Activated CD4-positive, alpha-beta T cell treated with anti-CD3 and anti-CD28 coated beads, Interleukin-2, amount 10 ng/mL, durations not matched to agents 24 days and 14 days (primary cell): ENCODE measurements around the gene ZNF764. TPM values are rescaled to one million over a fixed set of nuclear protein-coding genes. Genes with fewer than 3 reads are reported as not detected.

ENCODE experiments used
- DNase-seq: peaks from one replicate; pipeline ENCODE4 v3.0.0; 2022
- H3K27ac Mint-ChIP-seq: one replicate; pipeline ENCODE4 v1.8.0; 2022; ENCODE audit warnings: mild to moderate bottlenecking, mixed read lengths
- H3K27me3 Mint-ChIP-seq: one replicate; pipeline ENCODE4 v1.8.0; 2022; ENCODE audit warnings: mixed read lengths
- H3K36me3 Mint-ChIP-seq: one replicate; pipeline ENCODE4 v1.8.0; 2022; ENCODE audit warnings: low read depth, mild to moderate bottlenecking, mixed read lengths
- H3K4me1 Mint-ChIP-seq: one replicate; pipeline ENCODE4 v1.8.0; 2021; ENCODE audit warnings: mixed read lengths
- H3K4me3 Mint-ChIP-seq: one replicate; pipeline ENCODE4 v1.8.0; 2022; ENCODE audit warnings: mild to moderate bottlenecking, moderate library complexity, mixed read lengths
- H3K9me3 Mint-ChIP-seq: one replicate; pipeline ENCODE4 v1.8.0; 2021; ENCODE audit warnings: mixed read lengths
- intact Hi-C: fragments of 100-400 bp; cut with micrococcal nuclease; formaldehyde crosslinking; loops from one replicate; pipeline ENCODE4 v1.15.1; 2023
- total RNA-seq: library from RNA; stranded (reverse); gene quantifications from 2 replicates; pipeline ENCODE4 v1.2.3, GENCODE V29; 2022

ZNF764 gene
- total RNA-seq, 1 donor from 2014 or later, result 14.9 TPM

DNA sequence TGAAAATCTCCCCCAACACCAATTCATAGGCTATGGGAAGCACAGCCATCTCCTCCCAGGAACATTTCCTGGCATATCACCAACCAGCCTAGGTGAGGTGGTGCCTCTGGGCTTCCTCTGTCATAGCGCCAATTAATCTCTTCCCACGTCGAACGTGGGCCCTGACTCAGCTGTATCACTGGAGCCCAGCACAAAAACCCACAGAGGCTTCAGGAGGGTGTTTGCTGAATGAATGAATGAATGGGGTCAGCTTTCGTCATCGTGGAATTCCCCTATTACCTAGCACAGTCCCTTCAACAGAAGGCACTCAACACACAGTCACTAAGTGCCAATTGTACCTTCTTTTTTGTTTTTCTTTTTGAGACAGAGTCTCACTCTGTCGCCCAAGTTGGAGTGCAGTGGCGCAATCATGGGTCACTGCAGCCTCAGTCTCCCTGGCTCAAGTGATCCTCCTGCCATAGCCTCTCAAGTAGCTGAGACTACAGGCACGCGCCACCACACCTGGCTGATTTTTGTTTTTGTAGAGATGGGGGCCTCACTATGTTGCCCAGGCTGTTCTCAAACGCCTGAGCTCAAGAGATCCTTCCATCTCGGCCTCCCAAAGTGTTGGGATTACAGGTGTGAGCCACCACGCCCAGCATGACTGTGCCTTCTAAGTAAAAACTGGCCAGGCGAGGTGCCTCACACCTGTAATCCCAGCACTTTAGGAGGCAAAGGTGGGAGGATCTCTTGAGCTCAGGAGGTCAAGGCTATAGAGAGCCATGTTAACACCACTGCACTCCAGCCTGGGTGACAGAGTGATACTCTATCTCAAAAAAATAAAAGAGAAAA, 9.2 kb upstream of the ZNF764 start:
- Mint-ChIP-seq H3K4me3 (peak overlapping the region; percentile 80), H3K27ac (peak overlapping the region; percentile 98), H3K9me3 (no peaks in the 10 kb centered on the region), H3K27me3 (no peaks in the 10 kb centered on the region), H3K4me1 (peaks cover 39% of the 10 kb centered on the region), H3K36me3 (peaks cover 3% of the 10 kb centered on the region)
- intact Hi-C loops, result loop anchor here (5.0 kb wide), 1 partner anchor 95 kb away; the partner anchor contains the start of gene ITGAL
- DNase-seq, result peak; percentile 86

DNA sequence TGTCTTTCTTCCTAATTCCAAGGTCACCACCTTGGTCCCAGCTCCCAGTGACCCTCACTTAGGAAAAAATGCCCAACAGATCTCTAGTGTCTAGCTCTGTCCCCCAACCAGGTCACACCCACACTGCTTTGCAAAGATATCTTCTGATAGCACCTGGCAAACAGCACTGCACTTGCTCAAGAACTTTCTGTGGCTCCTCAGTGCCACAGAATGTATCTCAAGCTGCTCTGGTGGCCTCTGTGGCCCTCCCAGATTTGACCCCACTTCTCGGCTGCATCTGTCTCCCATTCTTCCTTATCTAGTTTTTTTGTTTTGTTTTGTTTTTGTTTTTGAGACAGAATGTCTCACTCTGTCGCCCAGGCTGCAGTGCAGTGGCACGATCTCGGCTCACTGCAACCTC, 8.4 kb upstream of the ZNF764 start:
- Mint-ChIP-seq H3K4me1 (peaks cover 37% of the 10 kb centered on the region), H3K27ac (peak overlapping the region; percentile 3)

DNA sequence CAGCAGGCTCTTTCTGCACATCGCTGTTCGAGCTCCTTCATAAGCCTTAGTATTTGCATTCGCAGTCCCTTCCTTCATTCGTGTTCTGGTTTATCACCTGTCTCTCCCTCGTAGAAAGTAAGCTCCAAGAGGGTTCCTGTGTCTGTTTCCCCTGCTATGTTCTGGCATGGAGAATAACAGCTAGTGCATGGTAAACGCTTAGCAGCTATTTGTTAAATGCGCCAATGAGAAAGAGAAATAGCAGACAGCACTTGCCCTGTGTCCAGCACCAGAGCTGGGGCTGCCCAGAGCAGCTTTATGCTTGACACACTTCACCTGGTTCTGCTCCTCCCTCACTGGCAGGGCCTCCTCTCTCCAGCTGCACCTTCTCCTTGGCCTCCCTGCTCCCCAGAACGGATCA, 7.8 kb upstream of the ZNF764 start:
- Mint-ChIP-seq H3K27ac (peak overlapping the region; percentile 3), H3K4me1 (peaks cover 39% of the 10 kb centered on the region), H3K27me3 (no peaks in the 10 kb centered on the region), H3K4me3 (no peak overlapping the region), H3K9me3 (no peaks in the 10 kb centered on the region), H3K36me3 (no peaks in the 10 kb centered on the region)
- intact Hi-C loops, result loop anchor here (5.0 kb wide), 1 partner anchor 94 kb away; the partner anchor contains the start of gene ITGAL
- no peak for DNase-seq

More for the DNA sequence above, 8.4 kb upstream of the ZNF764 start:
- intact Hi-C loops, result loop anchor here (5.0 kb wide), 1 partner anchor 94 kb away; the partner anchor contains the start of gene ITGAL
- Mint-ChIP-seq H3K36me3 (no peaks in the 10 kb centered on the region), H3K9me3 (no peaks in the 10 kb centered on the region), H3K4me3 (no peak overlapping the region), H3K27me3 (no peaks in the 10 kb centered on the region)
- DNase-seq, result no peak

GRCh38 chr16:30565526-30565925, 7.4 kb upstream of the ZNF764 start:
- Mint-ChIP-seq H3K4me3 (no peak overlapping the region), H3K36me3 (no peaks in the 10 kb centered on the region), H3K9me3 (no peaks in the 10 kb centered on the region), H3K4me1 (peaks cover 37% of the 10 kb centered on the region), H3K27me3 (no peaks in the 10 kb centered on the region), H3K27ac (no peak overlapping the region)
- intact Hi-C loops, result loop anchor here (5.0 kb wide), 1 partner anchor 93 kb away; the partner anchor contains the start of gene ITGAL
- no peak for DNase-seq

GRCh38 chr16:30562021-30562420, 3.8 kb upstream of the ZNF764 start:
- Mint-ChIP-seq H3K27ac (peak overlapping the region; percentile 90), H3K9me3 (no peaks in the 10 kb centered on the region), H3K4me1 (peaks cover 32% of the 10 kb centered on the region), H3K4me3 (peak overlapping the region; percentile 85), H3K36me3 (peaks cover 2% of the 10 kb centered on the region), H3K27me3 (no peaks in the 10 kb centered on the region)
- no peak for DNase-seq
- intact Hi-C loops, result no loop called here

GRCh38 chr16:30561089-30561816, 3.1 kb upstream of the ZNF764 start:
- no peaks in the 10 kb centered on the region for H3K27me3 Mint-ChIP-seq
- peak; percentile 78 for DNase-seq

DNA sequence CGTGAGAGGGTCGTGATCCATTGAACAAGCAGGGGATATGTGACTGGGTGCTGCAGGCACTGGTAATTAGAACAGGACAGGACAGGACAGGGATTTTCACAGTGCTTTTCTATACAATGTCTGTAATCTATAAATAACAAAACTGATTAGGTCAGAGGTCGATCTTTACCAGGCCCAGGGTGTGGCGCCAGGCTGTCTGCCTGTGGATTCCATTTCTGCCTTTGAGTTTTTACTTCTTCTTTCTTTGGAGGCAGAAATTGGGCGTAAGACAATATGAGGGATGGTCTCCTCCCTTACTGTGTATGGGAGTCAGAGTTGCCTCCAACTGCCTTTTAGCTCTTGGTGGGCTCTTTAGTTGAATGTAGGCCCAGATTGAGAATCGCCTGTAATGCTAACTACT, 1.5 kb upstream of the ZNF764 start:
- H3K4me1 Mint-ChIP-seq, result peaks cover 27% of the 10 kb centered on the region
- H3K27me3 Mint-ChIP-seq, result no peaks in the 10 kb centered on the region
- H3K36me3 Mint-ChIP-seq, result peaks cover 7% of the 10 kb centered on the region
- no peak for DNase-seq
- H3K4me3 Mint-ChIP-seq, result peak overlapping the region; percentile 45
- H3K27ac Mint-ChIP-seq, result peak overlapping the region; percentile 79
- no peaks in the 10 kb centered on the region for H3K9me3 Mint-ChIP-seq
- intact Hi-C loops, result no loop called here

More at GRCh38 chr16:30561089-30561816, 3.1 kb upstream of the ZNF764 start:
- H3K27ac Mint-ChIP-seq, result peak overlapping the region; percentile 90
- peaks cover 27% of the 10 kb centered on the region for H3K4me1 Mint-ChIP-seq
- H3K9me3 Mint-ChIP-seq, result no peaks in the 10 kb centered on the region
- peak overlapping the region; percentile 85 for H3K4me3 Mint-ChIP-seq
- peaks cover 4% of the 10 kb centered on the region for H3K36me3 Mint-ChIP-seq
- intact Hi-C loops, result no loop called here

GRCh38 chr16:30558789-30559377, 709 bp upstream of the ZNF764 start:
- Mint-ChIP-seq H3K36me3 (peaks cover 14% of the 10 kb centered on the region), H3K9me3 (no peaks in the 10 kb centered on the region), H3K4me3 (peak overlapping the region; percentile 91), H3K27me3 (no peaks in the 10 kb centered on the region), H3K4me1 (peaks cover 34% of the 10 kb centered on the region), H3K27ac (peak overlapping the region; percentile 91)
- DNase-seq, result no peak
- intact Hi-C loops, result loop anchor here (1.0 kb wide), 4 partner anchors 12 to 99 kb away; partner anchors contain the start of genes FBRS, ZNF688 and ZNF785

DNA sequence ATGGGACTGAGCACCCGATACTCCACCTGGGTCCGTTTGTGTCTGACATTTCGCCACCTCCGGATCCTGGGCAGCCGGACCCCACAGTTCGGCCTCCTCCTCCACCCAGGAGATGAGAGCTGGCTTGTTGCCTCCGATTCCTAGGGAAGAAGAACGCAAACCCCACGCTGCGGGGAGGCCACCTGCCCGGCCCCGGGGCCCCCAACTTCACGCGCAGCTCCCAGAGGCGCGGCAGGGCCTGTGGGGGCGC, 542 bp downstream of the ZNF764 start:
- H3K27ac Mint-ChIP-seq, result peak overlapping the region; percentile 91
- no peak for DNase-seq
- H3K36me3 Mint-ChIP-seq, result peaks cover 24% of the 10 kb centered on the region
- H3K4me3 Mint-ChIP-seq, result peak overlapping the region; percentile 91
- intact Hi-C loops, result no loop called here
- peaks cover 46% of the 10 kb centered on the region for H3K4me1 Mint-ChIP-seq
- no peaks in the 10 kb centered on the region for H3K9me3 Mint-ChIP-seq
- no peaks in the 10 kb centered on the region for H3K27me3 Mint-ChIP-seq

GRCh38 chr16:30556125-30556473, 2.1 kb downstream of the ZNF764 start:
- Mint-ChIP-seq H3K27me3 (no peaks in the 10 kb centered on the region), H3K9me3 (no peaks in the 10 kb centered on the region), H3K4me1 (peaks cover 55% of the 10 kb centered on the region), H3K36me3 (peaks cover 30% of the 10 kb centered on the region), H3K4me3 (peak overlapping the region; percentile 91), H3K27ac (peak overlapping the region; percentile 69)
- intact Hi-C loops, result no loop called here
- no peak for DNase-seq

- Mint-ChIP-seq H3K27me3 (no peaks in the 10 kb centered on the region), H3K4me3 (peak overlapping the region; percentile 91), H3K9me3 (no peaks in the 10 kb centered on the region), H3K36me3 (peaks cover 30% of the 10 kb centered on the region), H3K4me1 (peaks cover 56% of the 10 kb centered on the region), H3K27ac (peak overlapping the region; percentile 69)
- intact Hi-C loops, result no loop called here
- DNase-seq, result no peak
These were observed 2.7 kb downstream of the ZNF764 start for GRCh38 chr16:30555315-30556124.

DNA sequence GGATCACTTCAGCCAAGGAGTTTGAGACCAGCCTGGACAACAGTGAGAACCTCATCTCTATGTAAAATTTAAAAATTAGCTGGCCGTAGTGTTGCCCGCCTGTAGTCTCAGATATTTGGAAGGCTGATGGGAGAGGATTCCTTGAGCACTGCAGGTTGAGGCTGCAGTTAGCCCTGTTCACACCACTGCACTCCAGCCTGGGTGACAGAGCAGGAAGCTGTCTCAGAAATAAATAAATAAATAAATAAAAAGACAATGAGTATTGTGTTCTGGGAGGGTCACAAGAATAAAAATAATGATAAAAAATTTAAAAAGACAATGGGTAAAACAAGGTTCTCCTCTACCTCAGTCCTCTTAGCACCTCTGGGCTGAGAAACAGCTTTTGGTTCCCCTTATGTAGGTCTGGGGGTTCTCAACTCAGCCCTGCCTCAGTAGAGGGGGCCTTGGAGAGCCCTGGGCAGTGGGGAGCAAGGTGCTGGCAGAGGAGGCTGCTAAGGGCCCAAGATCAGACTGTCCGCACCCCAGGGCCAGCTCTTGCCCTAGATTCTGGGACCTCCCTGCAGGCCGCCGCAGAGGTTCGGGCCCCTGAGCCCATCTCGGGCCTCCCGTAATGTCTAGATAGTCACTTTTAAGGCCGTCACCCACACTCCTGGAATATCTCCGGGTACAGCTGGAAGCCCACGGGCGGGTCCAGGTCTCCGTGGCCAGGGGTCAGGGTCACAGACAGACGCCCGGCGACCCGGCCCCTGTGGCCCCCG, 3.4 kb downstream of the ZNF764 start:
- no peak overlapping the region for H3K4me3 Mint-ChIP-seq
- no peak for DNase-seq
- H3K9me3 Mint-ChIP-seq, result no peaks in the 10 kb centered on the region
- peaks cover 56% of the 10 kb centered on the region for H3K4me1 Mint-ChIP-seq
- H3K36me3 Mint-ChIP-seq, result peaks cover 30% of the 10 kb centered on the region
- no peak overlapping the region for H3K27ac Mint-ChIP-seq
- intact Hi-C loops, result no loop called here
- H3K27me3 Mint-ChIP-seq, result no peaks in the 10 kb centered on the region
